A673 (cell line): ENCODE data around the gene GHRHR. TPM values are rescaled to one million over a fixed set of nuclear protein-coding genes. Genes with fewer than 3 reads are reported as not detected.

ENCODE experiments used
- BruUV-seq: library from RNA; stranded (reverse); fragments of 400-500 nt; replicated peaks from 2 replicates; lab custom pipeline; 2021; lab: Mats Ljungman, UMichigan
- CTCF ChIA-PET: fragments of 300-600 bp; sonication (Branson Sonifier 250); formaldehyde crosslinking; loops from one replicate; lab custom pipeline; 2022; ENCODE audit warnings: antibody characterized with exemption; lab: Charles Lee
- POLR2A ChIA-PET: fragments of 300-600 bp; sonication (Branson Sonifier 250); formaldehyde crosslinking; loops from one replicate; lab custom pipeline; 2022; ENCODE audit warnings: antibody characterized with exemption; ENCODE audit not compliant: low non-redundant PET; lab: Charles Lee
- DNase-seq: peaks from one replicate; pipeline ENCODE4 v3.0.0-alpha.2; 2015; ENCODE audit warnings: low spot score
- H3K27ac ChIP-seq: fragments of 200-600 bp; sonication (generic); 2 replicates; pipeline ENCODE4 v1.5.1; 2016; ENCODE audit warnings: mixed run types, low read depth, mild to moderate bottlenecking, mixed read lengths, antibody characterized with exemption, low read length; ENCODE audit not compliant: poor library complexity, severe bottlenecking
- H3K27me3 ChIP-seq: fragments of 200-600 bp; sonication (generic); replicated peaks from 2 replicates; pipeline ENCODE4 v1.6.1; 2017; ENCODE audit warnings: mixed run types, low read depth, mild to moderate bottlenecking, mixed read lengths, antibody characterized with exemption, low read length; ENCODE audit not compliant: insufficient read depth, poor library complexity
- H3K36me3 ChIP-seq: fragments of 200-600 bp; sonication (generic); 2 replicates; pipeline ENCODE4 v1.6.1; 2016; ENCODE audit warnings: mixed run types, mild to moderate bottlenecking, mixed read lengths, antibody characterized with exemption, low read length; ENCODE audit not compliant: insufficient read depth, poor library complexity, severe bottlenecking
- H3K4me1 ChIP-seq: fragments of 200-600 bp; sonication (generic); 2 replicates; pipeline ENCODE4 v1.6.1; 2017; ENCODE audit warnings: mixed run types, mild to moderate bottlenecking, mixed read lengths, antibody characterized with exemption, low read length; ENCODE audit not compliant: insufficient read depth, poor library complexity, severe bottlenecking
- H3K4me3 ChIP-seq: fragments of 200-600 bp; sonication (generic); 2 replicates; pipeline ENCODE4 v1.5.1; 2016; ENCODE audit warnings: low read depth, mixed run types, mild to moderate bottlenecking, mixed read lengths, low read length; ENCODE audit not compliant: poor library complexity, severe bottlenecking
- H3K9me3 ChIP-seq: fragments of 200-600 bp; sonication (generic); 2 replicates; pipeline ENCODE4 v1.6.1; 2016; ENCODE audit warnings: mixed run types, low read depth, mild to moderate bottlenecking, mixed read lengths, antibody characterized with exemption, low read length; ENCODE audit not compliant: poor library complexity, severe bottlenecking
- EZH2 ChIP-seq: fragments of 200-600 bp; sonication (generic); IDR thresholded peaks from 2 replicates; pipeline ENCODE4 v1.6.1; 2017; ENCODE audit warnings: borderline replicate concordance, low read depth, mild to moderate bottlenecking, mixed read lengths, antibody characterized with exemption, low read length; ENCODE audit not compliant: poor library complexity, severe bottlenecking
- intact Hi-C: fragments of 100-400 bp; cut with micrococcal nuclease; formaldehyde crosslinking; loops from one replicate; pipeline ENCODE4 v1.10.0; 2022; ENCODE audit not compliant: unreplicated experiment
- total RNA-seq: library from RNA; stranded (reverse); gene quantifications from 2 replicates; pipeline ENCODE4 v1.2.3, GENCODE V29; 2021
- TF ChIP-seq, protein P1 (sequence below): fragments of 300-800, 200-600 bp; sonication (generic); conservative IDR thresholded peaks from 2 replicates; pipeline ENCODE4 v1.5.1; 2017; ENCODE audit warnings: low read depth, mild to moderate bottlenecking, antibody characterized with exemption, low read length, moderate library complexity, mixed read lengths

GHRHR gene
- total RNA-seq, 1 experiment from 2014 or later: not detected

DNA sequence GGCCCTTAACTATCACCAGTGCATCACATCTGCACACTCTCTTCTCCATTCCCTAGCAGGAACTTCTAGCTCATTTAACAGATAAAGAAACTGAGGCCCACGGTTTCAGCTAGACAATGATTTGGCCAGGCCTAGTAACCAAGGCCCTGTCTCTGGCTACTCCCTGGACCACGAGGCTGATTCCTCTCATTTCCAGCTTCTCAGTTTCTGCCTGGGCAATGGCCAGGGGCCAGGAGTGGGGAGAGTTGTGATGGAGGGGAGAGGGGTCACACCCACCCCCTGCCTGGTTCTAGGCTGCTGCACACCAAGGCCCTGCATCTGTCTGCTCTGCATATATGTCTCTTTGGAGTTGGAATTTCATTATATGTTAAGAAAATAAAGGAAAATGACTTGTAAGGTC is 38.6 kb upstream of the GHRHR start:
- POLR2A ChIA-PET: no interaction called here
- no peaks in the 10 kb centered on the region for H3K4me1 ChIP-seq
- intact Hi-C loops: no loop called here
- H3K9me3 ChIP-seq: no peaks in the 10 kb centered on the region
- H3K27me3 ChIP-seq: no peaks in the 10 kb centered on the region
- no peak overlapping the region for H3K27ac ChIP-seq
- TF ChIP-seq, protein P1, sequence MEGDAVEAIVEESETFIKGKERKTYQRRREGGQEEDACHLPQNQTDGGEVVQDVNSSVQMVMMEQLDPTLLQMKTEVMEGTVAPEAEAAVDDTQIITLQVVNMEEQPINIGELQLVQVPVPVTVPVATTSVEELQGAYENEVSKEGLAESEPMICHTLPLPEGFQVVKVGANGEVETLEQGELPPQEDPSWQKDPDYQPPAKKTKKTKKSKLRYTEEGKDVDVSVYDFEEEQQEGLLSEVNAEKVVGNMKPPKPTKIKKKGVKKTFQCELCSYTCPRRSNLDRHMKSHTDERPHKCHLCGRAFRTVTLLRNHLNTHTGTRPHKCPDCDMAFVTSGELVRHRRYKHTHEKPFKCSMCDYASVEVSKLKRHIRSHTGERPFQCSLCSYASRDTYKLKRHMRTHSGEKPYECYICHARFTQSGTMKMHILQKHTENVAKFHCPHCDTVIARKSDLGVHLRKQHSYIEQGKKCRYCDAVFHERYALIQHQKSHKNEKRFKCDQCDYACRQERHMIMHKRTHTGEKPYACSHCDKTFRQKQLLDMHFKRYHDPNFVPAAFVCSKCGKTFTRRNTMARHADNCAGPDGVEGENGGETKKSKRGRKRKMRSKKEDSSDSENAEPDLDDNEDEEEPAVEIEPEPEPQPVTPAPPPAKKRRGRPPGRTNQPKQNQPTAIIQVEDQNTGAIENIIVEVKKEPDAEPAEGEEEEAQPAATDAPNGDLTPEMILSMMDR: no peak
- TF ChIP-seq EZH2: no peak
- no peak for DNase-seq
- no peak overlapping the region for H3K4me3 ChIP-seq
- H3K36me3 ChIP-seq: no peaks in the 10 kb centered on the region
- CTCF ChIA-PET: no interaction called here
- BruUV-seq: no TSS peak

DNA sequence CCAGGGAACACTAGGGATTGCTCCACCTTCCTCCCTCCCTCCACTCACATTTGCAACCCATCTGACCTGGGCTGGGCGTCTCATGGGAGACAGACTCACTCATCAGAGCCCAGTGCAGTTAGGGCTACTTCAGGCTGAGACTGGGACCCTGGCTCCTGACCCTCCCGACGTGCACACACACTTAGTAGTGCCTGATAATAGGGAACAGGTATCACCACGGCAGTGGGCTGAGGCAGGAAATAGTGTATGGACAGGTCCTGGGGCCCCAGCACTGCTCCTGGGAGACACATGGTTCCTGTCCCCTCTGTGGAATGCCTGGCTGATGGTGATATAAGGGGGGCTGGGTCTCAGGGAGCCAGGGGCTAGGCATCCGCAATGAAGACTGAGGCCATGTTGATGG is 37.8 kb upstream of the GHRHR start:
- CTCF ChIA-PET: no interaction called here
- H3K4me1 ChIP-seq: no peaks in the 10 kb centered on the region
- BruUV-seq: no TSS peak
- H3K36me3 ChIP-seq: no peaks in the 10 kb centered on the region
- no peak overlapping the region for H3K4me3 ChIP-seq
- intact Hi-C loops: no loop called here
- H3K9me3 ChIP-seq: no peaks in the 10 kb centered on the region
- TF ChIP-seq, protein P1: no peak
- TF ChIP-seq EZH2: no peak
- no peak for DNase-seq
- H3K27ac ChIP-seq: no peak overlapping the region
- POLR2A ChIA-PET: no interaction called here
- no peaks in the 10 kb centered on the region for H3K27me3 ChIP-seq

DNA sequence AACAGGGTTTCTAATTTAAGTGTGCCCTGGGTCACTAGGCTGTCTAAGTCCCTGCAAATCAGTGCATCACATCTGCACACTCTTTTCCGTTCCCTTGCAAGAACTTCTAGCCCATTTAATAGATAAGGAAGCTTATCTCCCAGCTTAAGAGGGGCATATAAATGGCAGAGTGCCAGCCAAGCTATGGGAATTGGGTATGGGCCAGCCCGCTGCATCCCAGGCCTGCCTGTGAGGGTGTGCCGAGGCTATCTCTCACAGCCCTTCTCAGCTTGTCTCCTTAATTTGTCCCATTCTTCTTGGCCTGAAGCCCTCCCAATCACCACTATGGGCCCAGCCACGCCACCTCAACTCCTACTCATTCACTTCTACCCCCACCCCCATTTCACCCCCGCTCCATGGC is 37.4 kb upstream of the GHRHR start:
- Histone ChIP-seq H3K4me3 (no peak overlapping the region), H3K27ac (no peak overlapping the region), H3K9me3 (no peaks in the 10 kb centered on the region), H3K4me1 (no peaks in the 10 kb centered on the region), H3K36me3 (no peaks in the 10 kb centered on the region), H3K27me3 (no peaks in the 10 kb centered on the region)
- CTCF ChIA-PET: no interaction called here
- intact Hi-C loops: no loop called here
- POLR2A ChIA-PET: no interaction called here
- TF ChIP-seq, protein P1: no peak
- no peak for TF ChIP-seq EZH2
- BruUV-seq: no TSS peak
- DNase-seq: no peak
